Hepatocyte (in vitro differentiated cells): ENCODE measurements around the gene POC1A. TPM values are rescaled to one million over a fixed set of nuclear protein-coding genes. Genes with fewer than 3 reads are reported as not detected.

Experiments
- DNase-seq: peaks from one replicate; pipeline ENCODE4 v3.0.0-alpha.2; 2016; ENCODE audit warnings: low spot score
- H2AFZ ChIP-seq: fragments of 200-600 bp; sonication (generic); 2 replicates; pipeline ENCODE4 v1.6.0; 2016; ENCODE audit warnings: antibody characterized with exemption, mild to moderate bottlenecking
- H3K27ac ChIP-seq: fragments of 200-600 bp; sonication (generic); 2 replicates; pipeline ENCODE4 v1.5.1; 2016; ENCODE audit warnings: mild to moderate bottlenecking
- H3K27me3 ChIP-seq: fragments of 200-600 bp; sonication (generic); 2 replicates; pipeline ENCODE4 v1.6.1; 2016
- H3K36me3 ChIP-seq: fragments of 200-600 bp; sonication (generic); replicated peaks from 2 replicates; pipeline ENCODE4 v1.5.1; 2016; ENCODE audit warnings: low read depth; ENCODE audit not compliant: insufficient read depth
- H3K4me1 ChIP-seq: fragments of 200-600 bp; sonication (generic); 2 replicates; pipeline ENCODE4 v1.5.1; 2016; ENCODE audit warnings: mild to moderate bottlenecking, moderate library complexity; ENCODE audit not compliant: insufficient read depth
- H3K4me2 ChIP-seq: fragments of 200-600 bp; sonication (generic); 2 replicates; pipeline ENCODE4 v1.6.0; 2016
- H3K4me3 ChIP-seq: fragments of 200-600 bp; sonication (generic); 2 replicates; pipeline ENCODE4 v1.5.1; 2016; ENCODE audit warnings: mild to moderate bottlenecking
- H3K79me2 ChIP-seq: fragments of 200-600 bp; sonication (generic); 2 replicates; pipeline ENCODE4 v1.6.0; 2017; ENCODE audit warnings: mild to moderate bottlenecking
- H3K9me2 ChIP-seq: fragments of 200-600 bp; sonication (generic); replicated peaks from 2 replicates; pipeline ENCODE4 v1.6.0; 2017; ENCODE audit warnings: mild to moderate bottlenecking; ENCODE audit not compliant: insufficient read depth
- H3K9me3 ChIP-seq: fragments of 200-600 bp; sonication (generic); 2 replicates; pipeline ENCODE4 v1.5.1; 2016; ENCODE audit warnings: low read depth, mild to moderate bottlenecking
- H4K20me1 ChIP-seq: fragments of 200-600 bp; sonication (generic); 2 replicates; pipeline ENCODE4 v1.6.0; 2016; ENCODE audit warnings: mild to moderate bottlenecking; ENCODE audit not compliant: insufficient read depth, poor library complexity, severe bottlenecking
- EZH2 ChIP-seq: fragments of 200-600 bp; sonication (generic); IDR thresholded peaks from 2 replicates; pipeline ENCODE4 v1.6.1; 2016; ENCODE audit warnings: antibody characterized with exemption, mild to moderate bottlenecking, borderline replicate concordance
- EZH2phosphoT487 ChIP-seq: fragments of 200-600 bp; sonication (generic); IDR thresholded peaks from one replicate; pipeline ENCODE4 v1.6.1; 2018; ENCODE audit warnings: antibody characterized with exemption, mild to moderate bottlenecking, low read depth, moderate library complexity; ENCODE audit not compliant: unreplicated experiment, severe bottlenecking
- WGBS: methylation state at CpG from one replicate; pipeline ENCODE4 v1.1.6; 2016; ENCODE audit warnings: low lambda C conversion rate; ENCODE audit errors: missing lambda C conversion rate; 5-methylcytosine and 5-hydroxymethylcytosine counted together
- polyA plus RNA-seq: library from polyadenylated mRNA; unstranded; fragments of >200 nt; fragmentation: Nextera tagmentation; extraction: Ambion mirVana; gene quantifications from 2 replicates; pipeline ENCODE4 v1.2.1, GENCODE V29; 2016
- total RNA-seq: library from RNA; depleted of rRNA; stranded (reverse); fragments of >200 nt; gene quantifications from 2 replicates; pipeline ENCODE4 v1.2.3, GENCODE V29; 2014
- TF ChIP-seq, protein P1 (sequence below): fragments of 200-600 bp; sonication (generic); IDR thresholded peaks from 2 replicates; pipeline ENCODE4 v1.5.1; 2016; ENCODE audit warnings: antibody characterized with exemption, mild to moderate bottlenecking; ENCODE audit not compliant: poor library complexity

Gene POC1A
- total and polyA plus RNA-seq, 2 experiments from 2014 or later: 2.6 to 3.7 TPM

DNA sequence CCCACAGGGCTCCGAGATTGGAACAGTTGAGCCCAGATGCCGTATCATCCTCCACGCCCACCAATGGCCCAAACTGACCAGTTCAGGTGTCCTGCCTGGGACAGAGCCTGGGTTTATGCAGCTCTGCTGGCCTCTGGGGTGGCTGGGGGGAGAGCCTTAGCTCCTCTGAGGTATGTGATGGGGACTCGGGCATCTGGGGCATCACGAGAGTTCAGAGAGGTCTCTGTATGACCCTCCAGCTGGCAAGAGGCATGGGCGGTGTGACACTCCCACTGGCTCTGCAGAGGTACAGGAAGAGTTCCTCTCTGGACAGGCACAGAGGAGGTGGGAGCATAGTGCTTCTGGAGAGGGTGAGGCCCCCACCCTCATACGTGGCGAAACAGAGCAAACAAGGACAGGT lies 71.3 kb downstream of the POC1A start:
- Histone ChIP-seq H3K36me3 (no peaks in the 10 kb centered on the region), H3K79me2 (no peaks in the 10 kb centered on the region), H3K27ac (no peak overlapping the region), H2AFZ (no peak overlapping the region), H3K9me2 (no peaks in the 10 kb centered on the region), H3K4me3 (no peak overlapping the region), H3K4me2 (no peak overlapping the region), H3K9me3 (no peaks in the 10 kb centered on the region), H4K20me1 (no peaks in the 10 kb centered on the region), H3K27me3 (no peaks in the 10 kb centered on the region), H3K4me1 (peaks cover 15% of the 10 kb centered on the region)
- 87% methylated on average over 8 of the region's 8 CpGs for WGBS
- DNase-seq: no peak
- TF ChIP-seq, protein P1, sequence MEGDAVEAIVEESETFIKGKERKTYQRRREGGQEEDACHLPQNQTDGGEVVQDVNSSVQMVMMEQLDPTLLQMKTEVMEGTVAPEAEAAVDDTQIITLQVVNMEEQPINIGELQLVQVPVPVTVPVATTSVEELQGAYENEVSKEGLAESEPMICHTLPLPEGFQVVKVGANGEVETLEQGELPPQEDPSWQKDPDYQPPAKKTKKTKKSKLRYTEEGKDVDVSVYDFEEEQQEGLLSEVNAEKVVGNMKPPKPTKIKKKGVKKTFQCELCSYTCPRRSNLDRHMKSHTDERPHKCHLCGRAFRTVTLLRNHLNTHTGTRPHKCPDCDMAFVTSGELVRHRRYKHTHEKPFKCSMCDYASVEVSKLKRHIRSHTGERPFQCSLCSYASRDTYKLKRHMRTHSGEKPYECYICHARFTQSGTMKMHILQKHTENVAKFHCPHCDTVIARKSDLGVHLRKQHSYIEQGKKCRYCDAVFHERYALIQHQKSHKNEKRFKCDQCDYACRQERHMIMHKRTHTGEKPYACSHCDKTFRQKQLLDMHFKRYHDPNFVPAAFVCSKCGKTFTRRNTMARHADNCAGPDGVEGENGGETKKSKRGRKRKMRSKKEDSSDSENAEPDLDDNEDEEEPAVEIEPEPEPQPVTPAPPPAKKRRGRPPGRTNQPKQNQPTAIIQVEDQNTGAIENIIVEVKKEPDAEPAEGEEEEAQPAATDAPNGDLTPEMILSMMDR: no peak
- TF ChIP-seq EZH2phosphoT487 (no peak), EZH2 (no peak)

DNA sequence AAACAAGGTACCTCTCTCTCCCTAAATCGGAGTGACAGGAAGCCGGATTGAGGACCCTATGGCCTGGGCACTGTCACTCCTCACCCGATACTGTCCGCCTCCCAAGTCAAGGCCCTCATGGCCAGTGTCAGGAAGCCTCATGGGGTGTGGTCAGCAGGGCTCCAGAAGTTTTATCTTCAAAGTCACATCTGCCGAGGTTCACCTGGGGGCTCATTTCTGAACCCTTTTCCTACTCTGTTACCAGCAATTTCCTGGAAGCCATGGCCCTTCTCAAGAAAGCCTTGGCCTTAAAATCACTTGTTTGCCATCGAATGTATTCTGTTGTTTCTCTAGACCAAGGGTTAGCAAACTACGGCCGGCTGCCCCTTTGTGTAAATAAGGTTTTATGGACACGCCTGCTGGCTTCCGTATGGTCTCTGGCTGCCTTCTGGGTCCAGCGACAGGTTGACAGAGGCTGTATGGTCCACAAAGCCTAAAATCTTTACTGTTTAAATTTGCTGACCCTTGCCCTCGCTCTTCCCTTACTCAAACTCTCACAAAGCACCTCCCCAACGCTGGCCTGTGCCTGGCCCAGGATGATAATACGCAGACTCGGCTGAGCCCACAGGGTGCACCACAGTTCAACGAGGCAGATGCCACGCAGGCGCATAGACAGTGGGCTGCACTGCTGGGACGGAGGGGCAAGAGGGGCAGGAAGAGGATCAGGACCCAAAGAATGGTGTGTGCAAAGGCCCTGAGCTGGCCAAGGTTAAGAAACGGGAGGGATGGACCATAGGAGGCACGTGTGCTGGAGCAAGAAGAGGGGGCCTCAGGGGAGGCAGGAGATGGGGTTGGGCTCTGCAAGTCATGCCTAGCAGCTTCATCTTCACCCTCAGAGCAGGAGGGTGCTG lies 73.1 kb downstream of the POC1A start:
- WGBS: 58% methylated on average over 21 of the region's 21 CpGs
- TF ChIP-seq, protein P1: no peak
- TF ChIP-seq EZH2: no peak
- TF ChIP-seq EZH2phosphoT487: no peak

DNA sequence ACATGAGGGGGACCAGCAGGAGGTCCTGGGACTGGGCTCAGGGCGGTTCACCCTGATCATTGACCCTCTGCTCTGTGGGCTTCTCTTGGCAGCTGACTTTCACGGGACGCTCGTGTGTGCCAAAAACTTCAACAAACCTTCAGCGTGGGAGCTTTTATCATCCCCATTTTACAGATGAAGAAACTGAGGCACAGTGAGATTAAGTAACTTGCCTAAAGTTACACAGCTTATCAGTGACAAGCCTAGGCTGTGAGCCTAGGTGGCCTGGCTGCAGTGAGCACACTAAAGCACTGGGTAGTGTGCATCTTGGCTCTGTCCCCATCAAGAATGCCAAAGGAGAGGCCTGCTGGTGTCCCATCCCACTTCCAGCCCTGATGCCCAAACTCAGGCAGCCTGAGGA lies 74.3 kb downstream of the POC1A start:
- 98% methylated on average over 5 of the region's 5 CpGs for WGBS
- H3K4me1 ChIP-seq: peaks cover 34% of the 10 kb centered on the region
- H3K79me2 ChIP-seq: no peaks in the 10 kb centered on the region
- H3K4me3 ChIP-seq: no peak overlapping the region
- no peak overlapping the region for H3K27ac ChIP-seq
- DNase-seq: no peak
- H3K9me3 ChIP-seq: no peaks in the 10 kb centered on the region
- no peaks in the 10 kb centered on the region for H3K9me2 ChIP-seq
- no peaks in the 10 kb centered on the region for H4K20me1 ChIP-seq
- no peak for TF ChIP-seq EZH2
- TF ChIP-seq, protein P1: no peak
- no peak for TF ChIP-seq EZH2phosphoT487
- no peak overlapping the region for H2AFZ ChIP-seq
- H3K36me3 ChIP-seq: no peaks in the 10 kb centered on the region
- no peaks in the 10 kb centered on the region for H3K27me3 ChIP-seq
- H3K4me2 ChIP-seq: no peak overlapping the region

More for the DNA sequence above, 73.1 kb downstream of the POC1A start:
- Histone ChIP-seq H3K27me3 (no peaks in the 10 kb centered on the region), H3K36me3 (no peaks in the 10 kb centered on the region), H2AFZ (no peak overlapping the region), H3K4me2 (no peak overlapping the region), H3K4me3 (no peak overlapping the region), H4K20me1 (no peaks in the 10 kb centered on the region), H3K9me3 (no peaks in the 10 kb centered on the region), H3K4me1 (peaks cover 30% of the 10 kb centered on the region), H3K27ac (no peak overlapping the region), H3K9me2 (no peaks in the 10 kb centered on the region), H3K79me2 (no peaks in the 10 kb centered on the region)
- peak; percentile 32 for DNase-seq
